ENCODE data around the gene UTP18.

DNA sequence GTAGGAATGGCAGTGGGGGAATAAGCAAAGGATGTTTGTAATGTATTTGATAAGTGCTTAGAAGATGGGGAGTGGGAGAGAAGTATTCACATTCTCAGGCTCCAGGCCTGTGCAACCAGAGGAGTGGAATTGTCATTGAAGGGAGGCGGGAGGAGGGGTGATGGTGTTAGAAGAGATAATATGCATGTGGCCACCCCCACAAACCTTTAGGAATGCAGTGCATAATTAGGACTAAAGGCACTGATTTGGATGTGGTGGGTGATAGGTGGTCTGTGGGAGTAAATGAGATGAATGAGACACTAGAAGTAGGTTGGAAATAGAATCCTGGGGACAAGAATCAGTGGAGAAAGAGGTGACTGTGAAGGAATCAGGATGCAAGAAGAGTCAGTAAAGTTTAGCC, 27.1 kb downstream of the UTP18 start:
- TF ChIP-seq CTCF (conservative IDR thresholded peaks at IDR 0.05; ENCODE audit: low read depth, low read length) (no peak), EZH2 (IDR thresholded peaks at IDR 0.05; ENCODE audit: low read length, unreplicated experiment) (no peak)
